Endothelial cell of umbilical vein (primary cell): ENCODE measurements around the gene HIVEP1. TPM values are rescaled to one million over a fixed set of nuclear protein-coding genes. Genes with fewer than 3 reads are reported as not detected.

Experiments
- BruUV-seq: library from RNA; stranded (reverse); fragments of 400-500 nt; replicated peaks from 2 replicates; lab custom pipeline; 2021; lab: Mats Ljungman, UMichigan
- CTCF ChIA-PET: fragments of 300-600, 350-600 bp; sonication (Branson Sonifier 250); formaldehyde crosslinking; loops from one replicate; lab custom pipeline; 2021; ENCODE audit warnings: antibody characterized with exemption, inconsistent platforms; lab: Charles Lee
- POLR2A ChIA-PET: fragments of 300-600, 350-600 bp; sonication (Branson Sonifier 250); formaldehyde crosslinking; loops from one replicate; lab custom pipeline; 2021; ENCODE audit warnings: antibody characterized with exemption, inconsistent platforms; lab: Charles Lee
- DNase-seq: peaks from one replicate; pipeline ENCODE4 v3.0.0-alpha.2; 2011; ENCODE audit warnings: low read depth, low spot score
- FAIRE-seq: peaks from 2 replicates; lab custom pipeline; 2011; peaks lifted over from hg19 to GRCh38; lab: Jason Lieb, UNC
- H2AFZ ChIP-seq: 2 replicates; pipeline ENCODE4 v1.6.0; 2012; ENCODE audit warnings: low read depth, low read length, control low read depth, inconsistent platforms
- H3K27ac ChIP-seq: 2 replicates; pipeline ENCODE4 v1.5.1; 2011; ENCODE audit warnings: low read depth, mild to moderate bottlenecking, control low read depth, low read length, moderate library complexity; ENCODE audit not compliant: insufficient read depth
- H3K27me3 ChIP-seq, 2 experiments: 2 replicates each; pipeline versions ENCODE4 v1.6.0 to v1.6.1; 2011; ENCODE audit warnings: low read length in 2 of 2, mixed read lengths in 1 of 2; ENCODE audit not compliant: control insufficient read depth in 2 of 2, insufficient read depth in 2 of 2
- H3K36me3 ChIP-seq, 2 experiments: 2 replicates in 1 of 2; 3 replicates in 1 of 2; pipeline ENCODE4 v1.5.1; 2011; ENCODE audit warnings: low read length in 2 of 2, mild to moderate bottlenecking in 1 of 2, moderate library complexity in 1 of 2; ENCODE audit not compliant: control insufficient read depth in 2 of 2, insufficient read depth in 2 of 2; ENCODE audit errors: extremely low read depth in 1 of 2
- H3K4me1 ChIP-seq: 3 replicates; pipeline ENCODE4 v1.5.1; 2011; ENCODE audit warnings: mild to moderate bottlenecking, low read length; ENCODE audit not compliant: control insufficient read depth, insufficient read depth; ENCODE audit errors: extremely low read depth
- H3K4me2 ChIP-seq: 2 replicates; pipeline ENCODE4 v1.6.1; 2011; ENCODE audit warnings: low read length, control low read depth, mixed read lengths; ENCODE audit not compliant: insufficient read depth
- H3K4me3 ChIP-seq, 3 experiments: fragments of 200-600 bp in 1 of 3; sonication (generic), shearing (Covaris generic) in 1 of 3; replicated peaks in 1 of 3; 2 replicates each; pipeline ENCODE4 v1.5.1; 2011 to 2016; ENCODE audit warnings: control low read depth in 3 of 3, low read length in 3 of 3, mild to moderate bottlenecking in 2 of 3, inconsistent platforms in 1 of 3, low read depth in 1 of 3, moderate library complexity in 1 of 3; ENCODE audit not compliant: insufficient read depth in 1 of 3
- H3K79me2 ChIP-seq: 2 replicates; pipeline ENCODE4 v1.6.0; 2012; ENCODE audit warnings: low read length, inconsistent platforms; ENCODE audit not compliant: control insufficient read depth, insufficient read depth
- H3K9ac ChIP-seq: replicated peaks from 2 replicates; pipeline ENCODE3; 2011; ENCODE audit warnings: low read length, control low read depth; ENCODE audit not compliant: insufficient read depth; ENCODE audit errors: extremely low read depth
- H3K9me1 ChIP-seq: replicated peaks from 3 replicates; pipeline ENCODE4 v1.6.0; 2011; ENCODE audit warnings: mild to moderate bottlenecking, low read length; ENCODE audit not compliant: control insufficient read depth, insufficient read depth; ENCODE audit errors: extremely low read depth
- H3K9me3 ChIP-seq: replicated peaks from 2 replicates; pipeline ENCODE4 v1.5.1; 2012; ENCODE audit warnings: low read length, inconsistent platforms; ENCODE audit not compliant: control insufficient read depth, insufficient read depth
- H4K20me1 ChIP-seq: replicated peaks from 2 replicates; pipeline ENCODE3; 2011; ENCODE audit warnings: mild to moderate bottlenecking, low read length; ENCODE audit not compliant: control insufficient read depth, insufficient read depth; ENCODE audit errors: extremely low read depth
- CTCF ChIP-seq, 2 donors: IDR thresholded peaks; 1 replicate in 1 of 2; 2 replicates in 1 of 2; pipeline ENCODE4 v1.5.1; 2011; ENCODE audit warnings: low read length in 2 of 2, mild to moderate bottlenecking in 2 of 2, moderate library complexity in 2 of 2, control low read depth in 1 of 2, inconsistent platforms in 1 of 2, low read depth in 1 of 2; ENCODE audit not compliant: insufficient read depth in 1 of 2; ENCODE audit errors: extremely low read depth in 1 of 2
- EZH2 ChIP-seq: IDR thresholded peaks from 2 replicates; pipeline ENCODE4 v1.6.1; 2012; ENCODE audit warnings: borderline replicate concordance, low read depth, mild to moderate bottlenecking, moderate library complexity, low read length, inconsistent platforms; ENCODE audit not compliant: severe bottlenecking
- JUN ChIP-seq: IDR thresholded peaks from 2 replicates; pipeline ENCODE4 v1.6.1; 2011; ENCODE audit warnings: borderline replicate concordance, low read depth; ENCODE audit not compliant: insufficient read length, insufficient read depth
- MAX ChIP-seq: IDR thresholded peaks from 2 replicates; pipeline ENCODE4 v1.6.1; 2011; ENCODE audit not compliant: insufficient read depth, insufficient read length
- MYC ChIP-seq: IDR thresholded peaks from one replicate; pipeline ENCODE4 v1.6.1; 2011; ENCODE audit warnings: mild to moderate bottlenecking, low read depth, low read length
- POLR2AphosphoS5 ChIP-seq: IDR thresholded peaks from 2 replicates; pipeline ENCODE4 v1.6.1; 2012; ENCODE audit warnings: low read depth, mild to moderate bottlenecking, control low read depth, low read length, moderate library complexity; ENCODE audit not compliant: insufficient read depth
- dilution Hi-C: fragments of 300-500 bp; cut with MboI; formaldehyde crosslinking; loops from one replicate; pipeline ENCODE4 v1.15.0; 2019; ENCODE audit warnings: low sequenced_read_pairs; ENCODE audit not compliant: extremely low pct_ligation_motif_present
- intact Hi-C: fragments of 100-400 bp; cut with micrococcal nuclease; formaldehyde crosslinking; loops from one replicate; pipeline ENCODE4 v1.10.0; 2022
- polyA plus RNA-seq, 4 experiments: library from polyadenylated mRNA; depleted of rRNA in 3 of 4; stranded (reverse) in 3 of 4; unstranded in 1 of 4; fragments of >200 nt; gene quantifications; 2 replicates each; pipeline versions ENCODE4 v1.2.1 to v1.2.3, GENCODE V29; 2011 to 2012; ENCODE audit warnings: missing spikeins in 1 of 4
- total RNA-seq: library from RNA; stranded (reverse); gene quantifications from 2 replicates; pipeline ENCODE4 v1.2.3, GENCODE V29; 2021

HIVEP1 gene
- total and polyA plus RNA-seq, 2 donors (not counting 3 experiments of a cell fraction or from before 2014, with no cell fraction given): 33.5 to 49.2 TPM

- Histone ChIP-seq H3K27ac (no peak overlapping the region), H2AFZ (no peak overlapping the region), H3K9ac (no peak overlapping the region), H3K9me1 (no peaks in the 10 kb centered on the region), H3K4me2 (no peak overlapping the region), H3K27me3 (no peaks in the 10 kb centered on the region), H4K20me1 (peaks cover 3% of the 10 kb centered on the region), H3K4me1 (peaks cover 3% of the 10 kb centered on the region), H3K4me3 (no peak overlapping the region), H3K79me2 (peaks cover 69% of the 10 kb centered on the region), H3K9me3 (no peaks in the 10 kb centered on the region), H3K36me3 (peaks cover 0 to 2% of the 10 kb centered on the region in 2 experiments)
- CTCF ChIA-PET: no interaction called here
- BruUV-seq: no TSS peak
- FAIRE-seq (no peak), DNase-seq (no peak)
- POLR2A ChIA-PET: no interaction called here
- intact Hi-C loops (no loop called here), dilution Hi-C loops (no loop called here)
- TF ChIP-seq CTCF (IDR thresholded peaks at IDR 0.05; ENCODE audit: extremely low read depth in 1 of 2, insufficient read depth in 1 of 2, low read depth in 1 of 2, low read length in 2 of 2) (no peak), POLR2AphosphoS5 (no peak)
These were observed 25.7 kb downstream of the HIVEP1 start for GRCh38 chr6:12037798-12038197.

GRCh38 chr6:12039540-12040459 lies 27.7 kb downstream of the HIVEP1 start:
- H3K36me3 ChIP-seq: peaks cover 2 to 3% of the 10 kb centered on the region in 2 experiments

More at GRCh38 chr6:12039540-12040459, 27.7 kb downstream of the HIVEP1 start:
- no peak overlapping the region for H3K4me3 ChIP-seq
- BruUV-seq: no TSS peak
- H3K4me2 ChIP-seq: no peak overlapping the region
- TF ChIP-seq MAX: no peak
- no peak for TF ChIP-seq JUN
- TF ChIP-seq MYC: no peak
- TF ChIP-seq EZH2: no peak
- peaks cover 3% of the 10 kb centered on the region for H4K20me1 ChIP-seq
- H3K79me2 ChIP-seq: peaks cover 55% of the 10 kb centered on the region
- H3K4me1 ChIP-seq: no peaks in the 10 kb centered on the region
- ChIA-PET POLR2A (no interaction called here), CTCF (interaction anchor here (0.9 to 1.0 kb wide), 2 partner anchors 27 to 35 kb away, joined by 3 read pairs; no protein-coding TSS in a partner anchor)
- intact Hi-C loops (no loop called here), dilution Hi-C loops (no loop called here)
- no peak overlapping the region for H3K9ac ChIP-seq
- no peaks in the 10 kb centered on the region for H3K9me1 ChIP-seq
- no peak overlapping the region for H2AFZ ChIP-seq
- DNase-seq (no peak), FAIRE-seq (no peak)
- no peaks in the 10 kb centered on the region for H3K27me3 ChIP-seq
- H3K9me3 ChIP-seq: no peaks in the 10 kb centered on the region
- H3K27ac ChIP-seq: no peak overlapping the region
